Measurements from ENCODE around the gene SLC25A43. TPM values are rescaled to one million over a fixed set of nuclear protein-coding genes. Genes with fewer than 3 reads are reported as not detected.
"Not testable (repeated sequence)": the region's sequence is repeated elsewhere in the genome, so short reads cannot be mapped to it uniquely, and the experiment has no call there.

Gene SLC25A43
- total RNA-seq, 4 donors from 2014 or later: 28.1 to 44.5 (median 35.9) TPM

DNA sequence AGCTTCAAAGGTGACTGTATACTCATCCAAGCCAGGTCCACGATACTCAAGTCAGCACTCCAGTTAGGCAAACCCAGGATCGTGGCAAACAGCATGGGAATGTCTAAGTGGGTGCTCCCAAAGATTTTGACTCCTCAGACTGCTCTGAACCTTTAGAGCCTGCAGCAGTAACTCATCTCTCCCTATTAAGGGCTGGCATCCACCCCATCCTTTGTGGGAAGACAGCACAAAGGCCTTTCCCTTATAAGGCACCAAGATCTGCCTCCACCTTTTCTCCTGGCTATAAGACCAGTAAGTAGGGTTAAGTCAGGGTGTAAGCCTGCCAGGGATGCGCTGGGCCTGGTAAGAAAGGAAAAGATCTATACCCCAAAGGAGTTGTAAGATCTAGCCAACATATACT is 23.6 kb upstream of the SLC25A43 start:
- WGBS, 2 donors: 60 to 84% methylated on average over 3 of the region's 3 CpGs
- intact Hi-C loops (cut with DNase I; ENCODE audit: low total_unique reads): no loop called here
- no peak for DNase-seq (ENCODE audit: low spot score in 2 of 2)
- TF ChIP-seq POLR2A (IDR thresholded peaks at IDR 0.05): no peak
- TF ChIP-seq, protein P1, sequence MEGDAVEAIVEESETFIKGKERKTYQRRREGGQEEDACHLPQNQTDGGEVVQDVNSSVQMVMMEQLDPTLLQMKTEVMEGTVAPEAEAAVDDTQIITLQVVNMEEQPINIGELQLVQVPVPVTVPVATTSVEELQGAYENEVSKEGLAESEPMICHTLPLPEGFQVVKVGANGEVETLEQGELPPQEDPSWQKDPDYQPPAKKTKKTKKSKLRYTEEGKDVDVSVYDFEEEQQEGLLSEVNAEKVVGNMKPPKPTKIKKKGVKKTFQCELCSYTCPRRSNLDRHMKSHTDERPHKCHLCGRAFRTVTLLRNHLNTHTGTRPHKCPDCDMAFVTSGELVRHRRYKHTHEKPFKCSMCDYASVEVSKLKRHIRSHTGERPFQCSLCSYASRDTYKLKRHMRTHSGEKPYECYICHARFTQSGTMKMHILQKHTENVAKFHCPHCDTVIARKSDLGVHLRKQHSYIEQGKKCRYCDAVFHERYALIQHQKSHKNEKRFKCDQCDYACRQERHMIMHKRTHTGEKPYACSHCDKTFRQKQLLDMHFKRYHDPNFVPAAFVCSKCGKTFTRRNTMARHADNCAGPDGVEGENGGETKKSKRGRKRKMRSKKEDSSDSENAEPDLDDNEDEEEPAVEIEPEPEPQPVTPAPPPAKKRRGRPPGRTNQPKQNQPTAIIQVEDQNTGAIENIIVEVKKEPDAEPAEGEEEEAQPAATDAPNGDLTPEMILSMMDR (IDR thresholded peaks at IDR 0.05): no peak
- no peak overlapping the region for H3K4me3 ChIP-seq (ENCODE audit: low read depth, poor library complexity, severe bottlenecking)

GRCh38 chrX:119376312-119376711 is 22.8 kb upstream of the SLC25A43 start:
- no peak for DNase-seq (ENCODE audit: low spot score in 2 of 2)
- intact Hi-C loops (cut with DNase I; ENCODE audit: low total_unique reads): no loop called here
- TF ChIP-seq, protein P1 (IDR thresholded peaks at IDR 0.05): no peak
- WGBS, 2 donors: 73 to 78% methylated on average over 5 of the region's 5 CpGs
- H3K4me3 ChIP-seq (ENCODE audit: low read depth, poor library complexity, severe bottlenecking): no peak overlapping the region

GRCh38 chrX:119381349-119381944 is 17.7 kb upstream of the SLC25A43 start:
- DNase-seq (ENCODE audit: low spot score in 2 of 2): no peak
- WGBS, 2 donors: 37 to 40% methylated on average over 1 of the region's 1 CpG

DNA sequence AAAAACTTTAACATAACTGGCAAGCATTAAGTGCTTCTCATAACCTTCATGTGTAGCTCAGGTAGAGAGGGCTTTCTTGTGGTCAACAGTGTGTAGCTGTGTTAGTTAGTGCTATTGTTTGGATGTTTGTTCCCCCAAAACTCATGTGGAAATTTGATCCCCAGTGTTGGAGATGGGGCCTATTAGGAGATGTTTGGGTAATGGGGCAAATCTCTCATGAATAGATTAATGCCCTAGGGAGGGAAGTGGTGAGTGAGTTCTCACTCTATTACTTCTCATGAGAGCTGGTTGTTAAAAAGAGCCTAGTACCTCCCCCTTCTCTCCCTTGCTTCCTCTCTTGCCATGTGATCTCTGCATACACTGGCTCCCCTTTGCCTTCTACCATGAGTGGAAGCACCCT is 16.5 kb upstream of the SLC25A43 start:
- no peak overlapping the region for H3K4me3 ChIP-seq (ENCODE audit: low read depth, poor library complexity, severe bottlenecking)
- TF ChIP-seq, protein P1 (IDR thresholded peaks at IDR 0.05): no peak
- no peak for TF ChIP-seq POLR2A (IDR thresholded peaks at IDR 0.05)
- no peak for DNase-seq (ENCODE audit: low spot score in 2 of 2)
- intact Hi-C loops (cut with DNase I; ENCODE audit: low total_unique reads): no loop called here

More at GRCh38 chrX:119381349-119381944, 17.7 kb upstream of the SLC25A43 start:
- H3K4me3 ChIP-seq (ENCODE audit: low read depth, poor library complexity, severe bottlenecking): no peak overlapping the region
- TF ChIP-seq, protein P1 (IDR thresholded peaks at IDR 0.05): no peak
- no peak for TF ChIP-seq POLR2A (IDR thresholded peaks at IDR 0.05)
- intact Hi-C loops (cut with DNase I; ENCODE audit: low total_unique reads): no loop called here

- DNase-seq (ENCODE audit: low spot score in 2 of 2); H3K4me3 ChIP-seq (ENCODE audit: low read depth, poor library complexity, severe bottlenecking); intact Hi-C loops (cut with DNase I; ENCODE audit: low total_unique reads): not testable (repeated sequence)
- WGBS, 2 donors: 51 to 73% methylated on average over 2 of the region's 4 CpGs
Observed at GRCh38 chrX:119386685-119387084, 12.5 kb upstream of the SLC25A43 start.

DNA sequence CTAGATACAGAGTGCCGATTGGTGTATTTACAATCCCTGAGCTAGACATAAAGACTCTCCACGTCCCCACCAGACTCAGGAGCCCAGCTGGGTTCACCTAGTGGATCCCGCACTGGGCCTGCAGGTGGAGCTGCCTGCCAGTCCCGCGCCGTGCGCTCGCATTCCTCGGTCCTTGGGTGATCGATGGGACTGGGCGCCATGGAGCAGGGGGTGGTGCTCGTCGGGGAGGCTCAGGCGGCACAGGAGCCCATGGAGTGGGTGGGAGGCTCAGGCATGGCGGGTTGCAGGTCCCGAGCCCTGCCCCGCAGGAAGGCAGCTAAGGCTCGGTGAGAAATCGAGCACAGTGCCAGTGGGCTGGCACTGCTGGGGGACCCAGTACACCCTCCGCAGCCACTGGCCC is 11.7 kb upstream of the SLC25A43 start:
- 83 to 91% methylated on average over 1 to 20 of the region's 20 CpGs for WGBS, 2 donors
- H3K4me3 ChIP-seq (ENCODE audit: low read depth, poor library complexity, severe bottlenecking); DNase-seq (ENCODE audit: low spot score in 2 of 2); intact Hi-C loops (cut with DNase I; ENCODE audit: low total_unique reads): not testable (repeated sequence)

- no peak overlapping the region for H3K4me3 ChIP-seq (ENCODE audit: low read depth, poor library complexity, severe bottlenecking)
- TF ChIP-seq, protein P1 (IDR thresholded peaks at IDR 0.05): no peak
- TF ChIP-seq POLR2A (IDR thresholded peaks at IDR 0.05): no peak
- no peak for DNase-seq (ENCODE audit: low spot score in 2 of 2)
- intact Hi-C loops (cut with DNase I; ENCODE audit: low total_unique reads): no loop called here
- 73 to 74% methylated on average over 4 of the region's 4 CpGs for WGBS, 2 donors
Observed at GRCh38 chrX:119389214-119389613, 9.9 kb upstream of the SLC25A43 start.

All from lower leg skin (tissue), 4 donors.